K562 (cell line): ENCODE results near the gene OR56A3.

Source experiments
- CHD1 ChIP-seq: fragments of 200-600 bp; sonication (generic); IDR thresholded peaks from one replicate; pipeline ENCODE4 v1.6.1; 2012; ENCODE audit warnings: mild to moderate bottlenecking, moderate library complexity, low read length, inconsistent platforms
- FOXA3 ChIP-seq, 2 experiments: fragments of 450-650 bp in 1 of 2; sonication (generic) in 1 of 2; formaldehyde crosslinking; IDR thresholded peaks in 1 of 2; conservative IDR thresholded peaks in 1 of 2; 2 replicates each; pipeline versions ENCODE4 v1.4.0 to v1.8.0; 2020 to 2022; ENCODE audit warnings: mild to moderate bottlenecking in 2 of 2, missing genetic modification reagents in 1 of 2
- HOXB6 ChIP-seq: fragments of 250-450 bp; sonication (Bioruptor Pico); IDR thresholded peaks from 2 replicates; pipeline ENCODE4 v1.5.1; 2022; ENCODE audit warnings: mild to moderate bottlenecking, borderline replicate concordance
- RAD21 ChIP-seq, 2 experiments: fragments of 250-450 bp in 1 of 2; fragments of 450-650 bp in 1 of 2; sonication (Bioruptor Pico) in 1 of 2; formaldehyde crosslinking in 1 of 2; IDR thresholded peaks in 1 of 2; conservative IDR thresholded peaks in 1 of 2; 2 replicates each; pipeline versions ENCODE4 v1.4.0 to v1.8.0; 2020 to 2022; ENCODE audit warnings: mild to moderate bottlenecking in 2 of 2, moderate library complexity in 1 of 2
- SMAD3 ChIP-seq: fragments of 450-650 bp; formaldehyde crosslinking; conservative IDR thresholded peaks from 2 replicates; pipeline ENCODE4 v1.4.0; 2020; ENCODE audit warnings: mild to moderate bottlenecking
- SMC3 ChIP-seq: conservative IDR thresholded peaks from 2 replicates; pipeline ENCODE4 v1.6.1; 2011; ENCODE audit warnings: low read depth, low read length, improper control_type of control experiment; ENCODE audit not compliant: insufficient read depth
- SRF ChIP-seq, 2 experiments: fragments of 250-450, 450-650 bp in 1 of 2; sonication (Bioruptor Pico) in 1 of 2; sonication (generic) in 1 of 2; formaldehyde crosslinking; IDR thresholded peaks; 2 replicates each; pipeline versions ENCODE4 v1.5.0 to v1.5.1; 2020 to 2022; ENCODE audit warnings: mild to moderate bottlenecking in 1 of 2, missing genetic modification reagents in 1 of 2
- TF ChIP-seq, protein P1 (sequence below): fragments of 450-650 bp; IDR thresholded peaks from 2 replicates; pipeline ENCODE4 v1.6.1; 2017; ENCODE audit warnings: antibody characterized with exemption, mild to moderate bottlenecking
- TF ChIP-seq, protein P2 (sequence below), 2 experiments: fragments of 450-650 bp; formaldehyde crosslinking in 1 of 2; IDR thresholded peaks; 2 replicates each; pipeline versions ENCODE4 v1.4.0 to v1.6.1; 2014 to 2020; ENCODE audit warnings: mild to moderate bottlenecking in 2 of 2, borderline replicate concordance in 1 of 2, low read depth in 1 of 2
- TF ChIP-seq, protein P3 (sequence below), 3 experiments: IDR thresholded peaks in 2 of 3; conservative IDR thresholded peaks in 1 of 3; 2 replicates each; pipeline ENCODE4 v1.5.1; 2011 to 2012; ENCODE audit warnings: low read length in 3 of 3, mild to moderate bottlenecking in 3 of 3, control low read depth in 2 of 3, improper control_type of control experiment in 1 of 3, inconsistent platforms in 1 of 3, low read depth in 1 of 3, mixed read lengths in 1 of 3, moderate library complexity in 1 of 3; ENCODE audit not compliant: insufficient read depth in 2 of 3
- TF ChIP-seq, protein P4 (sequence below): sonication (generic); formaldehyde crosslinking; IDR thresholded peaks from 2 replicates; pipeline ENCODE4 v1.8.0; 2022; ENCODE audit warnings: mild to moderate bottlenecking, missing genetic modification reagents, borderline replicate concordance
- TF ChIP-seq, protein P5 (sequence below): sonication (generic); formaldehyde crosslinking; IDR thresholded peaks from 2 replicates; pipeline ENCODE4 v1.8.0; 2022; ENCODE audit warnings: missing genetic modification reagents, mild to moderate bottlenecking, borderline replicate concordance

DNA sequence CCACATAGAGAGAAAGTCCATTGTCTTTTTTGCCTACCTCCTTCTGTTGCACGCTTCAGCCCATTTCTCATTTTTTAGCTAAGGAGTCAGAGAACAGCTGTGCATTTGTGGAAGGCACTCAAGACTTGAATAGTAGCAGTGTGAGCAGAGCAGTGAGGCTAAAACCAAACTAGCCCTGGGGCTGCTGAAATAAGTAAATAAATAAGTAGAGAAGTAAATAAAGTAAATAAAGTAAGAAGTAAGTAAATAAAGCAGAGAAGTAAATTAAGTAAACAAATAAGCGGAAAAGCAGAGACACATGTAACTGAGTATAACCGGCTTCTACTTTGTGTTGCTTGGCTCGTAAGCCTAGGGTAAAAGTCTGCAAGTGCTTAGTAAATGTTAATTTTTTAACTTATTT lies 47.2 kb downstream of the OR56A3 start:
- TF ChIP-seq, protein P1, sequence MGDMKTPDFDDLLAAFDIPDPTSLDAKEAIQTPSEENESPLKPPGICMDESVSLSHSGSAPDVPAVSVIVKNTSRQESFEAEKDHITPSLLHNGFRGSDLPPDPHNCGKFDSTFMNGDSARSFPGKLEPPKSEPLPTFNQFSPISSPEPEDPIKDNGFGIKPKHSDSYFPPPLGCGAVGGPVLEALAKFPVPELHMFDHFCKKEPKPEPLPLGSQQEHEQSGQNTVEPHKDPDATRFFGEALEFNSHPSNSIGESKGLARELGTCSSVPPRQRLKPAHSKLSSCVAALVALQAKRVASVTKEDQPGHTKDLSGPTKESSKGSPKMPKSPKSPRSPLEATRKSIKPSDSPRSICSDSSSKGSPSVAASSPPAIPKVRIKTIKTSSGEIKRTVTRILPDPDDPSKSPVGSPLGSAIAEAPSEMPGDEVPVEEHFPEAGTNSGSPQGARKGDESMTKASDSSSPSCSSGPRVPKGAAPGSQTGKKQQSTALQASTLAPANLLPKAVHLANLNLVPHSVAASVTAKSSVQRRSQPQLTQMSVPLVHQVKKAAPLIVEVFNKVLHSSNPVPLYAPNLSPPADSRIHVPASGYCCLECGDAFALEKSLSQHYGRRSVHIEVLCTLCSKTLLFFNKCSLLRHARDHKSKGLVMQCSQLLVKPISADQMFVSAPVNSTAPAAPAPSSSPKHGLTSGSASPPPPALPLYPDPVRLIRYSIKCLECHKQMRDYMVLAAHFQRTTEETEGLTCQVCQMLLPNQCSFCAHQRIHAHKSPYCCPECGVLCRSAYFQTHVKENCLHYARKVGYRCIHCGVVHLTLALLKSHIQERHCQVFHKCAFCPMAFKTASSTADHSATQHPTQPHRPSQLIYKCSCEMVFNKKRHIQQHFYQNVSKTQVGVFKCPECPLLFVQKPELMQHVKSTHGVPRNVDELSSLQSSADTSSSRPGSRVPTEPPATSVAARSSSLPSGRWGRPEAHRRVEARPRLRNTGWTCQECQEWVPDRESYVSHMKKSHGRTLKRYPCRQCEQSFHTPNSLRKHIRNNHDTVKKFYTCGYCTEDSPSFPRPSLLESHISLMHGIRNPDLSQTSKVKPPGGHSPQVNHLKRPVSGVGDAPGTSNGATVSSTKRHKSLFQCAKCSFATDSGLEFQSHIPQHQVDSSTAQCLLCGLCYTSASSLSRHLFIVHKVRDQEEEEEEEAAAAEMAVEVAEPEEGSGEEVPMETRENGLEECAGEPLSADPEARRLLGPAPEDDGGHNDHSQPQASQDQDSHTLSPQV = no peak
- TF ChIP-seq RAD21 (CRISPR knock-in tag; conservative IDR thresholded peaks at IDR 0.05 in 1 of 2, IDR thresholded peaks at IDR 0.05 in 1 of 2) (no peak), HOXB6 (CRISPR knock-in tag) (no peak), SRF (CRISPR knock-in tag; IDR thresholded peaks at IDR 0.05) (no peak), CHD1 (no peak), SMC3 (no peak), FOXA3 (CRISPR knock-in tag; conservative IDR thresholded peaks at IDR 0.05 in 1 of 2, IDR thresholded peaks at IDR 0.05 in 1 of 2) (no peak), SMAD3 (CRISPR knock-in tag) (no peak)
- TF ChIP-seq, protein P2, sequence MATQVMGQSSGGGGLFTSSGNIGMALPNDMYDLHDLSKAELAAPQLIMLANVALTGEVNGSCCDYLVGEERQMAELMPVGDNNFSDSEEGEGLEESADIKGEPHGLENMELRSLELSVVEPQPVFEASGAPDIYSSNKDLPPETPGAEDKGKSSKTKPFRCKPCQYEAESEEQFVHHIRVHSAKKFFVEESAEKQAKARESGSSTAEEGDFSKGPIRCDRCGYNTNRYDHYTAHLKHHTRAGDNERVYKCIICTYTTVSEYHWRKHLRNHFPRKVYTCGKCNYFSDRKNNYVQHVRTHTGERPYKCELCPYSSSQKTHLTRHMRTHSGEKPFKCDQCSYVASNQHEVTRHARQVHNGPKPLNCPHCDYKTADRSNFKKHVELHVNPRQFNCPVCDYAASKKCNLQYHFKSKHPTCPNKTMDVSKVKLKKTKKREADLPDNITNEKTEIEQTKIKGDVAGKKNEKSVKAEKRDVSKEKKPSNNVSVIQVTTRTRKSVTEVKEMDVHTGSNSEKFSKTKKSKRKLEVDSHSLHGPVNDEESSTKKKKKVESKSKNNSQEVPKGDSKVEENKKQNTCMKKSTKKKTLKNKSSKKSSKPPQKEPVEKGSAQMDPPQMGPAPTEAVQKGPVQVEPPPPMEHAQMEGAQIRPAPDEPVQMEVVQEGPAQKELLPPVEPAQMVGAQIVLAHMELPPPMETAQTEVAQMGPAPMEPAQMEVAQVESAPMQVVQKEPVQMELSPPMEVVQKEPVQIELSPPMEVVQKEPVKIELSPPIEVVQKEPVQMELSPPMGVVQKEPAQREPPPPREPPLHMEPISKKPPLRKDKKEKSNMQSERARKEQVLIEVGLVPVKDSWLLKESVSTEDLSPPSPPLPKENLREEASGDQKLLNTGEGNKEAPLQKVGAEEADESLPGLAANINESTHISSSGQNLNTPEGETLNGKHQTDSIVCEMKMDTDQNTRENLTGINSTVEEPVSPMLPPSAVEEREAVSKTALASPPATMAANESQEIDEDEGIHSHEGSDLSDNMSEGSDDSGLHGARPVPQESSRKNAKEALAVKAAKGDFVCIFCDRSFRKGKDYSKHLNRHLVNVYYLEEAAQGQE (IDR thresholded peaks at IDR 0.05; ENCODE audit: borderline replicate concordance) = no peak
- TF ChIP-seq, protein P2 (CRISPR knock-in tag; IDR thresholded peaks at IDR 0.05; ENCODE audit: low read depth) = no peak
- TF ChIP-seq, protein P3, sequence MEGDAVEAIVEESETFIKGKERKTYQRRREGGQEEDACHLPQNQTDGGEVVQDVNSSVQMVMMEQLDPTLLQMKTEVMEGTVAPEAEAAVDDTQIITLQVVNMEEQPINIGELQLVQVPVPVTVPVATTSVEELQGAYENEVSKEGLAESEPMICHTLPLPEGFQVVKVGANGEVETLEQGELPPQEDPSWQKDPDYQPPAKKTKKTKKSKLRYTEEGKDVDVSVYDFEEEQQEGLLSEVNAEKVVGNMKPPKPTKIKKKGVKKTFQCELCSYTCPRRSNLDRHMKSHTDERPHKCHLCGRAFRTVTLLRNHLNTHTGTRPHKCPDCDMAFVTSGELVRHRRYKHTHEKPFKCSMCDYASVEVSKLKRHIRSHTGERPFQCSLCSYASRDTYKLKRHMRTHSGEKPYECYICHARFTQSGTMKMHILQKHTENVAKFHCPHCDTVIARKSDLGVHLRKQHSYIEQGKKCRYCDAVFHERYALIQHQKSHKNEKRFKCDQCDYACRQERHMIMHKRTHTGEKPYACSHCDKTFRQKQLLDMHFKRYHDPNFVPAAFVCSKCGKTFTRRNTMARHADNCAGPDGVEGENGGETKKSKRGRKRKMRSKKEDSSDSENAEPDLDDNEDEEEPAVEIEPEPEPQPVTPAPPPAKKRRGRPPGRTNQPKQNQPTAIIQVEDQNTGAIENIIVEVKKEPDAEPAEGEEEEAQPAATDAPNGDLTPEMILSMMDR (IDR thresholded peaks at IDR 0.05 in 2 of 3, conservative IDR thresholded peaks at IDR 0.05 in 1 of 3; ENCODE audit: insufficient read depth in 2 of 3, low read depth in 1 of 3, low read length in 3 of 3) = no peak
- TF ChIP-seq, protein P4, sequence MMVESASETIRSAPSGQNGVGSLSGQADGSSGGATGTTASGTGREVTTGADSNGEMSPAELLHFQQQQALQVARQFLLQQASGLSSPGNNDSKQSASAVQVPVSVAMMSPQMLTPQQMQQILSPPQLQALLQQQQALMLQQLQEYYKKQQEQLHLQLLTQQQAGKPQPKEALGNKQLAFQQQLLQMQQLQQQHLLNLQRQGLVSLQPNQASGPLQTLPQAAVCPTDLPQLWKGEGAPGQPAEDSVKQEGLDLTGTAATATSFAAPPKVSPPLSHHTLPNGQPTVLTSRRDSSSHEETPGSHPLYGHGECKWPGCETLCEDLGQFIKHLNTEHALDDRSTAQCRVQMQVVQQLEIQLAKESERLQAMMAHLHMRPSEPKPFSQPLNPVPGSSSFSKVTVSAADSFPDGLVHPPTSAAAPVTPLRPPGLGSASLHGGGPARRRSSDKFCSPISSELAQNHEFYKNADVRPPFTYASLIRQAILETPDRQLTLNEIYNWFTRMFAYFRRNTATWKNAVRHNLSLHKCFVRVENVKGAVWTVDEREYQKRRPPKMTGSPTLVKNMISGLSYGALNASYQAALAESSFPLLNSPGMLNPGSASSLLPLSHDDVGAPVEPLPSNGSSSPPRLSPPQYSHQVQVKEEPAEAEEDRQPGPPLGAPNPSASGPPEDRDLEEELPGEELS (CRISPR knock-in tag) = no peak
- TF ChIP-seq, protein P5, sequence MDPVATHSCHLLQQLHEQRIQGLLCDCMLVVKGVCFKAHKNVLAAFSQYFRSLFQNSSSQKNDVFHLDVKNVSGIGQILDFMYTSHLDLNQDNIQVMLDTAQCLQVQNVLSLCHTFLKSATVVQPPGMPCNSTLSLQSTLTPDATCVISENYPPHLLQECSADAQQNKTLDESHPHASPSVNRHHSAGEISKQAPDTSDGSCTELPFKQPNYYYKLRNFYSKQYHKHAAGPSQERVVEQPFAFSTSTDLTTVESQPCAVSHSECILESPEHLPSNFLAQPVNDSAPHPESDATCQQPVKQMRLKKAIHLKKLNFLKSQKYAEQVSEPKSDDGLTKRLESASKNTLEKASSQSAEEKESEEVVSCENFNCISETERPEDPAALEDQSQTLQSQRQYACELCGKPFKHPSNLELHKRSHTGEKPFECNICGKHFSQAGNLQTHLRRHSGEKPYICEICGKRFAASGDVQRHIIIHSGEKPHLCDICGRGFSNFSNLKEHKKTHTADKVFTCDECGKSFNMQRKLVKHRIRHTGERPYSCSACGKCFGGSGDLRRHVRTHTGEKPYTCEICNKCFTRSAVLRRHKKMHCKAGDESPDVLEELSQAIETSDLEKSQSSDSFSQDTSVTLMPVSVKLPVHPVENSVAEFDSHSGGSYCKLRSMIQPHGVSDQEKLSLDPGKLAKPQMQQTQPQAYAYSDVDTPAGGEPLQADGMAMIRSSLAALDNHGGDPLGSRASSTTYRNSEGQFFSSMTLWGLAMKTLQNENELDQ (CRISPR knock-in tag) = no peak
